Hippocampal formation (tissue), 2 donors: ENCODE results near the gene POM121L2.

Experiments
- DNase-seq, 2 donors: peaks; one replicate each; lab custom pipeline; 2025; lab: John Stamatoyannopoulos, UW

POM121L2 gene

DNA sequence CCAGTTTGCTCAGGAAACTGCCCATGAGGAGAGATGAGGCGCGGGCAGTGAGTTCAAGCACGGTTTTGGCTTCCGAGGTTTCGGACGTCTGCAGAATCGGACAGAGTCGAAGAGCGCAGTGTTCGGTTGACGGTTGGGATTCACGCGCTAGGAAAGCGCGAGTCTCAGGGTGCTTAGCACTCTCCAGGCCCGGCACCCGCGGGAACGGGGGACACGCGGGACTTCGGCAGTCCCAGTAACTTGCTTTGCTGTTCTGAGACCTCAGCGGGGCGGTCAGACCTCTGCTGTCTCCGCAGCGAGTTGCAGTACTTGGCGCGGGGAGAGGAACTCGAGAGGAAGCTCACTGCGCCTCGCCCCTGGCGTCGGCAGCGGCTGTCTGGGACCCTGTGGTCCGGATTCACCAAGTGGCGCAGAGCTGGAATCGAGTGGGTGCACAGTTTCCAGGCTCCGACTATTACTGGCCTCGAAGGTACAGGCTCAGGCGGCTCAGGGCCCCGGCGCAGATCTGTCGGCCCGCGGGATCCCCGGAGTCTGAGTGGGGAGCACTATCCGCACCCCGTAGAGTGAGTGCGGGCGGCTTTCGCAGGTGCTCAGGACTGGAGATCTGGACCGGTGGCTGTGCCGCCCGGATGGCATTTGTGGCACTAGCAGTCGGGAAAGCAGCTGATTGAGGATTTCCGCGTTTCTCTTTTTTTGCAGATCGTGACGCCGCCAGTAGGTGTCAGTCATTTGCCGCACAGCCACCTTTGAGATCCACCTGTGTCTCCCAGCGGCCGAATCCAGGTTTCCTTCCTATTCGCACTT lies at the start of gene POM121L2:
Gene POM121L2, minus strand, starts transcription at position 128 of the 804 bp plus-strand sequence. Its CDS starts 103 bp downstream, at position 25.
- DNase-seq = peak in 1 of 2 donors; percentile 16

DNA sequence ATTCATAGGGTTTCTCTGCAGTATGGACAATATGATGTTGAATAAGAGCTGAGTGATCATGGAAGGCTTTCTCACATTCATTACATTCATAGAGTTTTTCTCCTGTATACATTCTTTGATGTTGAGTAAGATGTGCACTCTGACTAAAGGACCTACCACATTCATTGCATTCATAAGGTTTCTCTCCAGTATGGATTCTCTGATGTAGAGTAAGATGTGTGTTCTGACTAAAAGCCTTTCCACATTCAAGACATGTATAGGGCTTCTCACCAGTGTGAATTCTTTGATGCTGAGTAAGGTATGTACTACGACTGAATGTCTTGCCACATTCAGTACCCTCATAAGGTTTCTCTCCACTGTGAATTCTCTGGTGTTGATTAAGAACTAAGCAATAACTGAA lies 47.2 kb upstream of the POM121L2 start:
- no peak for DNase-seq

DNA sequence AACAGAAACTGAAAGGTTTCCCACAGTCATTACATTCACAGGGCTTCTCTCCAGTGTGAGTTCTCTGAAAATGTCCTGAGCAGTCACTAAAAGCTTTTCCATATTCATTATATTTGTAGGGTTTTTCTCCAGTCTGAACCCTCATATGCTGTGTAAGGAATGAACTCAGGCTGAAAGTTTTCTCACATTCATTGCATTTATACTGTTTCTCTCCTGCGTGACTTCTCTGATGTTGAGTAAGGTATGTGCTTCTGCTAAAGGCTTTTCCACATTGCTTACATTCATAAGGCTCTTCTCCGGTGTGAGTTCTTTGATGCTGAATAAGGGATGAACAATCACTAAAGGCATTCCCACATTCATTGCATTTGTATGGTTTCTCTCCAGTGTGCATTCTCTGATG lies 46.7 kb upstream of the POM121L2 start:
- no peak for DNase-seq

DNA sequence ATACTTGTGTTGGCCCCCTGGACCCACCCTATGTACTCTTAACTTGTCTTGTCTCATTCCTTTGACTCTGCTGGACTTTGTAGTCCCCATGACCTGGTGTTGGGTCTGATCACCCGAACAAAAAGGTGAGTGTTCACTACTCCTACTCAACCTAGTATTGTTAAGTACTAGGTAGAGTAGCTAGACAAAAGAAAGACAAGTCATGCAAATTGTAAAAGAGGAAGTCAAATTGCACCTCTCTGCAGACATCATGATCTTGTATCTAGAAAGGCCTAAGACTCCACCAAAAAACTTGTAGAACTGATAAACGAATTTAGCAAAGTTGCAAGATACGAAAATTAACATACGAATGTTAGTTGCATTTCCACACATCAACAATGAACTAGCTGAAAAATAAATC lies 40.8 kb upstream of the POM121L2 start:
- no peak for DNase-seq

DNA sequence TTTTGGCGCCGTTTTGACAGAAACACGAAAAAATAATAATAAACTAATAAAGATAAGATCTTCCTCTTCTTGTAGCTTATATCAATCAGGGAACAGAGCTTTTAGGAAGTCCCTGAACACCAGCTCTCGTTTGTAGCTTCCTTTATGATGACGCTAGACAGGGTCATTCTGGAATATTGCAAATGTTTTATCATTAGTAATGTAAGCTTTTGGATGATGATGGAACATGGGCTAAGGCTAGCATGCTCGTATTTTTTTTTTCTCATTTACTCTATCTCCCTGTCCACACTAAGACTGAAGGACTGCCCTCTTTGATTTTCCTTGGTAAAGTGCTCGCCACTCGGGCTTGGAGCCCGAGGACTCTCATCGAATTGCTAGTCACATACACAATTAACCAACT lies 22.1 kb upstream of the POM121L2 start:
- no peak for DNase-seq

DNA sequence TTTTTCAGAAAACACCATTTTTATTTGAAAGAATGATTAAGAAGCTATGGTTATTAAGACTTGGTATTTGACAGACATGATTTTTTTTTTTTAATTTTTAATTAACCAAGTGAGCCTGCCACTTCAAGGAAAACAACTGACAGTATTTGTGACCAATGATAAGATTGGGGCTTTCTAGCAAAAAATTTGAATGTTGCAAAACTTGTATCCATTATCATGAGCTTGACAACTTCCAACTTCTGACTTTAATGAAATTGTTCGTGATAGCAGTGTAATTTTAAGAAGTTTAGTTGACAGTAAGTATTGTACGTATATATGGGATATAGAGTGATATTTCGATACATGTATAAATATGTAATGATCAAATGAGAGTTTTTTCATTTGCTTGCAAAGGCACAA lies 21.6 kb upstream of the POM121L2 start:
- DNase-seq = no peak

DNA sequence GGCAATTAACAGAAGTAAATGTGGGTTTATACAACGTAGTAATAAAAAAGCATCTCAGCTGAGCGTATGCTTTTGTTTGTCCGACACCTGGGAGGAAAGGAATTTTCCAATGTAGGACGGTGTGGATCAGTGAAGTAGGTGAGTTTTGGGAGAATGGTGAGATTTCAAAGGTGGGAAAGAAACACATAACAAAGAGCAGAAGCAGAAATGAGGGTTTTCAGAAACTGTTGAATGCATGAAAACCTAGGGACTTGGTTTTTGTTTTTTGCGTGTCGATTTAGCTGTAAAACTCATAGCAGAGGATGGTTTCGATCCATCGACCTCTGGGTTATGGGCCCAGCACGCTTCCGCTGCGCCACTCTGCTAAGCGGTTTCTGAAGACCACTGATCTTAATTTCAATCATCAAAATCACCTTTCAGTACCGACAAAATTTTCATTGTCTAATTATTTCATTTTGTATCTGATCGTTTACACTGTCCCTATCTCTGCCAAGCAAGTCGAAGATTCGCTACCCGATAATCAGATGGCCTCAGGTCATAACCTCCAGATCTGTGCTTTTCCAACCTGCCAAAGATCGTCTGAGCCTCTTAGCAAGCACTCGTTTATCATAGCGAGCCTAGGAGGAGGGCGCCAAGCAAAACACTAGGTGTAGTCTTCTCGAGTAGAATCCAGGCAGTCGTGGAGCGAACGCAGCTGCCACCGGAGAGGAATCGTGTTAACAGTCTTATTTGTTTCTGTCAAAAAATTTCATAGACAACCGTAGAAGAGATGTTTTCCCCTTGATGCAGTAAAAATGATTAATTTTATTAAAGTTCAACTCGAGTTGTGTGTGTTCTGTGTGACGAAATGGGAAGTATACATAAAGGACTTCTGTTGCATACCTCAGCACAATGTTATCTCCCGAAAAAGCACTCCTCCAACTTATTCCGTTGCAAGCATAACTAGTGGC lies 20.9 kb upstream of the POM121L2 start:
- DNase-seq = peak in 1 of 2 donors; percentile 42

DNA sequence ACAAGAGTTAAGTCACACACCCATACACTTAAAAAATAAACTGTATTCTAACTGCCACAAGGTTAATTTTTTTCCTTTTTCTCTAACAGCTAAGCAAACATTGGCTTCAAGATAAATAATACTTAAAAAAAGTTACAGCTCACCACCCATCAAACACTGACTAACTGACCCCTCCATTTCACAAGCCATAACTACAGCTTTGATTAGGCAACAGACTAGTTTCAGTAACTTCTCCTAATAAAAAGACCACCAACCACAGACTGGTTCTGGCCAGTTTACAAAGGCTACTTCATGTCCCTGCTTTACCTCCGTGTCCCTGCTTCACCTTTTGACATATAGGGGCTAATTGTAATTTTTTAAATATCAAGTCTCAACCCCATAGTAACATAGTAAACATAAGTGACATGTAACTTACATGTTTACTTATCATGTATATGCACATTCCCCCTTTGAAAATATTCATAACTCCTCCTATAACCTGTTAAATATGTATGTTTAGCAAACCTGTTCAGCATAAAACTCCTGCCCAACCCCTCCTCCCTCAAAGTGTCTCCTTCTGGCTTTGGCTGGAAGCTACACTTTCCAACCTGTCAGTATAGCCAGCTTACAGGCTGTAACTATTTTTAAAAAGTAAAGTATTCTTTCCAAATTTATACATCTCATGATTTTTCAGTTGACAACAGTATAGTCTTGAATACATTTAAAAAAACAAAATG lies 15.1 kb upstream of the POM121L2 start:
- no peak for DNase-seq

DNA sequence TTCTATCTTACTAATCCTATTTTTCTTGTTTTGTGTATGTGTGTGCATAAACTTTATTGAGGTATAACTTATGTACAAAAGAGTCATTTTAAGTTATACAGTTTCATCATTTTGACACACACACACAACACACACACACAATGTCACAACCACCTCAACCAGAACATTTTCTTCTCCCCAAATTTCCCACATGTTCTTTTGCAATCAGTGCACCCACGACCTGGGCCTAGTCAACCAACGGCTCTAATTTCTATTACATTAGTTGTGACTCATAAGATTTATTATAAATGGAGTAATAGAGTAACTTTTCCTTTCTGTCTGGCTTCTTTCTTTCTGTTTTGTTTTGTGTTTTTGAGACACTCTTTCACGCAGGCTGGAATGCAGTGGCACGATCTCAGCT lies 9.8 kb upstream of the POM121L2 start:
- no peak for DNase-seq

DNA sequence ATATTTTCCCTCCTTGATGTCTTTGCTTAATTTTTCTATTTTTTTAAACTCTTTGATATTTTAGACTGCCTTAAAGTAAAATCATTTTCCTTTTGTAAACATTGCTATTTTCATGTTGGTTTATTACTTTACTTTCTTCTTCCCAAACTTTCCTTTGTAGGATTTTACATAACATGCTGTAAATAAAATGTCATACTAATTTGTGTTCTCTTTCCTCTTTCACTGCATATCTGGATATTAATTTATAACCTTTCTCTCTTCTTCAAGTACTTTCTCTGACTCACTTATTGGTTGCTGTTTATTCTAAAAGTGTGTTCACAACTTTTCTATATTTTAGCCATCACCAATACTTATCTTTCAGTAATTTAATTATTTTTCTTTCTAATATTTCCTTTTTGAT lies 9.3 kb upstream of the POM121L2 start:
- no peak for DNase-seq

DNA sequence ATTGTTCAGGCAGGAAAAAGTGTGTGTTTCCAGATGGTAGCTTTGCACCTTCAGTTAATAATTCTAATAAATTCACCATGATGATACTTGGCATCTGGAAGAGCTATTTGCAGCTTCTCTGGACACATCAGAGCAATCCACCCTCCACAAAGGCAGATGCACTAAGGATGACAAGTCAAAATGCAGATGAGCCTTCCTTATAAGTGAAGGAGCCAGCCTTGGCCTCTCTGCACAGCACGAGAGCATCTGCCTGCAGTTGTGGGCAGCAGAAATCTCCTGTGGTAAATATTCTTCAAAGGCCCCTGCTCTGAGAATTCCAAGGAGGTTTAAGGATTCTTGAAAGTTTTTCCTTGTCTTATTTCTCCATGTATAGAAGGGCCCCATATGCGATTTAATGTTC lies 6.9 kb upstream of the POM121L2 start:
- DNase-seq = no peak

DNA sequence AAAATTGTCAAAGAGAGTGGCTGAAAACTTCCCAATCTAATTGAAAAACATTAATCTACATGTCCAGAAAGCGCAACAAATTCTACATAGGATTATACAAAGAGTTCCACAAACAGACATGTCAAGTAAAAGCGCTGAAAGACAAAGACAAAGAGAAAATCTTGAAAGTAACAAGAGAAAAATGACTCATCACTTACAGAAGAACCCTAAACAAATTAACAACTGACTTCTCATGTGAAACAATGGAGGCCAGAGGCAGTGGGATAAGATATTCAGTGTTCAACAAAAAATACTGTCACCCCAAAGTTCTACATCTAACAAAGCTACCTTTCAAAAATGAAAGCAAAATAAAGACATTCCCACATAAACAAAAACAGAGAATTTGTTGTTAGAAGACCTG lies 2.0 kb upstream of the POM121L2 start:
- DNase-seq = no peak

DNA sequence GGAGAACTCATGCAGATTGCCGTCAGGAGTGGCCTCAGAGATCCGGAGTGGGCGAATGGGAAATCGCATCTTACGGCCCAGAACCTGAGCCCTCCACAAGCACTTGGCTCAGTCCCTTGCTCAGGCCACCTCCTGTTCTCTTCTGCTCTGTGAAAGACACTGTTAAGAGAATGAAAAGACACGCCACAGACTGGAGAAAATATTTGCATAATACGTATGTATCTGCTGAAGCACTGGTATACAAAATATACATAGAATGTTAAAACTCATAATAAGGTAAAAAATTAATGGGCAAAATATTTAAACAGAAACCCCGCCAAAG lies 838 bp upstream of the POM121L2 start:
- DNase-seq = no peak

DNA sequence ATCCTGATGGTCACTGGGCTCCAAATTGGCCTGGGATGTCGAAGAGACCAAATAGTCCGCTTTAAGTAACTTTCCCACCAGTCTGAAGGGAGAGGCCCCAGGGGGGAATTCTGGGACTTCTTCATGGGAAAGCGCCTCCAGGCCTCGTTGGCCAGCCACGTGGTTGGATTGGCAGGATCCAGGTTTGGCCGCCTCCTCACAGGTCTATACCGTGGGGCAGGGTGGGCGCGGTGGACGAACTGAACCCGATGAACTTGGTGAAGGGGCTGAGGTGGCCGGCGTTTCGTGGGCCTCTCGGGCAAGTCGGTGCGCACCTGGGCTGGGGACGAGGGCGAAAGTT lies 297 bp downstream of the POM121L2 start:
- DNase-seq = no peak

DNA sequence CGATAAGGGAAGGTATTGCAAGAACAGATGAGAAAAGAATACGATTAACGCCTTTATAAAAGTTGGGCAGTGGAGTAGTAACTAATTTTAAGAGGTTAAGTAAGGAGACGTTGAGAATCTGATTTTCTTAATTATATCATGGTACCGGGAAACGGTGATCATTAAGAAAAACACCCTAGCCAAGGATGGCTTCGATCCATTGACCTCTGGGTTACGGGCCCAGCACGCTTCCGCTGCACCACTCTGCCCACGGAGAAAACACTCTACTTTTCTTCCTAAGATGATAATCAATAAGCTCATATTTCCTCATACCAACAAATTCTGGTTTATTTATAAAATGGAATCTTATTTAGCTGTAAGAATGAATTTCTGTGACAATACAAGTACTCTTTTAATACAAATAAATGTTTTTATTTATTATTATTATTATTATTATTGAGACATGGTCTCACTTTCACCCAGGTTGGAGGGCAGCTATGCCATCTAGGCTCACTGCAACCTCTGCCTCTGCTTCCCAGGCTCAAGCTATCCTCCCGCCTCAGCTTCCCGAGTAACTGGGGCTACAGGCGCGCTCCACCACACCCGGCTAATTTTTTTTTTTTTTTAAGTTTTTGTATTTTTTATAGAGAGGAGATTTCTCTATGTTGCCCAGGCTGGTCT lies 8.3 kb downstream of the POM121L2 start:
- no peak for DNase-seq

DNA sequence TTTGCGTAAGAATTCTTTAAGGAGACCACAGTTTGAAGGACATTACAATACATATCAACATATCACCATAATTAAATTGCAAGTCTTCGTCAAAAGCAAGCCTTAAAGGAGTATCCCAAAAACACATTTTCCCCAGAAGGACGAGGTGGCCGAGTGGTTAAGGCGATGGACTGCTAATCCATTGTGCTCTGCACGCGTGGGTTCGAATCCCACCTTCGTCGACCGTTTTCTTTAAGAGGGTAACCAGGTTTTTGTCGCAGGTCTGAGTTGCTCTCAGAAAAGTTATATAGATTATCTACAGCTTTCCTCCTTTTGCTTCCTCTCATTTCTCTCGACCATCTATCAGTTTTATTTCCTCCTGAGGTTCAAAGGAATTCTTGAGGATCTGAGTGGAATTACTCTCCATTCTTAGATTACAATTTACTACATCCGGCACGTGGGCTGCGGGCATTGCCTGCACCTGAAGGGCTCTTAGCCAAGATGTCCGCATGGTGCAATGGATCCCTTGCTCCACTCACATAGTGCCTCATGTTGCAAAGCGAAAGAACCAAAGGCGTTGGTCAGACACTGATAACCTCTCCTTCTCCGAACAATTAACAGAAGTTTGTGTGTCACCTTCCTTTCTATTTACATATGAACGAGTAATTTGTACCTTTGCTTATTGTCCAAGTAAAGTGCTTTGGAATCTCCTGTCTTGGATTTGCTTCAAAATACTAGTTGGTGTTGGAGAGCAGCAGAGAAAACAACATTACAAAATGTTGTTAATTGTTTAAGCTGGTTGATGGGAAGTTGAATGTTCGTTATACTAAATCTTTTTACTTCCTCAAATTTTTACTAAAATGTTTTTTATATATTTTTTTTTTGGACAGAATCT lies 14.0 kb downstream of the POM121L2 start:
- DNase-seq = no peak

DNA sequence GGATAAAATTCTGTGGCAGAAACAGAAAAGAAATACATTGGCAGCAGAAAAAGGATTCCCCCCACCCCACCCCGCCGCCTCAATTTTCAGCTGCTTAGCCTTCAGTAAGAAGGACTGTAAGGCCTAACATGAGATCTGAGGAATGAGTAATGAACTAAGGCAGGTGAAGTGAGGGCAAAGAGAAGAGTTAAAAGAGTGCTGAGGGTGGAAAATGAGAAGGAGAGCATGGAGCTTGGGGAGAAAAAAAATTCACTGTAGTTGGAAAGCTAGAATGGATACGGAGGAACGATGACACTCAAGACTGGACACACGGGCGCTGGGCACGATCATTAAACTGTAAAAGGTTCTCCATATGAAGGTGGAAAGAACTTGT lies 14.6 kb downstream of the POM121L2 start:
- no peak for DNase-seq

DNA sequence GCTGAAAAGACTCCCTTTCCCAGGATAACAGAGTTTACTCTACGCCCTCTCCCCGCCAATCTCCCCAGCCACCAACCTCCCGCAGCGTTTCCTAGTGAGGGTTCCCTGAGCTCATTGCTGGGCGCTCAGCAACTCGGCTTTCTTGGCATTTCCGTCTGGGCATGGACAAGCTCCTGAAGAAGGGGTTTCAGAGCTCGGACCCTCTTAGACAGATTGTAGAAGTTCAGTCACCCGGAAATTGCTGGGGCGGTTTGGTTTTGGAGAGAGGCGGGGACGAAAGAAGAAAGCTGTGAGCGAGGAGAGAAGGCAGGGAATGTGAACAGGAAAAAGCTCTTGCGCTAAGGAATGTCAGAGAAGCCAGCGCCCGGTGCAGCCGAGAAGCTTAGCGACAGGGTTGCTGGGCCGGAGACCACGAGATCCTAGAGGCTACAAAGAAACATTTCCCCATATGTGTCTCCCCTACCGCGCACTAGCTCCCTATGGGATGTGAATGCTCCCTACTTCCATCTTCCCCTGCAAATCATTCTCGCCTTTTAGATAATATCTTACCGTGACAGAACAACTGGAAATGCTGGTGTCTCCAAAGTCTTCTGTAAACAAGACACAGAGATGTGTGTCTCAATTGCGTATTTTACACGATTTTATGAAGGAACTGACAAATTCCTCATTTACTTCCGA lies 15.8 kb downstream of the POM121L2 start:
- no peak for DNase-seq

DNA sequence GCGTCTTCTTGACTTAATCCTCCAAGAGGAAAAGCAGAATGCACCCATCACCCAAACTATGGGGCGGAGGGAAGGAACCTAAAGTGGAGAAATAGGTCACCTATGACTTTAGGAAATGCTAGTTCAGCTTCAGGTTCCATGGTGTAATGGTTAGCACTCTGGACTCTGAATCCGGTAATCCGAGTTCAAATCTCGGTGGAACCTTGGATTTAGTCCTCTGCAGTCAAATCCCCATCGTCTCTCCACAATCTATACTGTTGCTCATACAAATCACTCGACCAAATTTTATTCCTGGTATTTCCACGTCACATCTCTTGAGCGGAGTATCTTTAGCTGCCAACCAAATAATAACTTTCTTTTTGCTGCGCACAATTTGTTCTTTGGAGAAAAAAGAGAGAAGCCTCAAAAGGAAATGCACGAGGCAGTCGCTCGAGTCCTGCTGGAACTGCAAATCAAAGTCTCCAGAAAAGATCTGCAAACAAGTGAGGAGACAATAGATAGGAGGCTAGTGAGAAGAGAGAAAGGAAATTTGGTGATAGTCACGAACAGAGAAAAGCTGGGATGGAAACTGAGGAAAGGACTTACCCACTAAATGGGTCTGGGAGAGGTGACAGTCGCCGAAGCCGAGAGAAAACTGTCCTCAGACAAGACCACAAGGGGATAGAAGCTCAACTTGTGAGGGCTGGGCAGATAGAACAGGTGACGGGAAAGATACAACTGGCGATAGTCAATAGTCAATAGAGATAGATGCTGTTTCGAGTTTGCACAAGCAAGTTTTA lies 16.6 kb downstream of the POM121L2 start:
- DNase-seq = no peak

DNA sequence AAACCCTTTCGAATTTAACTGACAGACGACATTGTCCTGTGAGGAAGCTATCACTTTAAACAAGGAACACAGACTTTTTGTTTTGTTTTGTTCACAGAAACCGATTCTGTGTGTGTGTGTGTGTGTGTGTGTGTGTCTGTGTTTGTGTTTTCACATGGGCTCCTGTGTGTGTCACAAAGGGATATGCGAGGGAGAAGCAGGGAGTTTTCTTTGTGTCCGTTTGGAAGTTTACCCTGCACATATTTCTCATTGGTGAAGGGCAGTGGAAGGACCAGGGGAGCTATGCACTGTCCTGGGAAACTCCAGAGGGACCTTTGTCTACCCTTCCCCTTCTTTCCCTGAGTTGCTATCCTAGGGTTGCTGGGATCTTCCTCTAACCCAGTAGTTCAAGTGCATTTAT lies 17.7 kb downstream of the POM121L2 start:
- no peak for DNase-seq
